Kidney capillary endothelial cell (primary cell): ENCODE measurements around the gene DENND6B.

Experiments
- DNase-seq: peaks from one replicate; pipeline ENCODE4 v3.0.0-alpha.2; 2018; ENCODE audit warnings: low spot score

The DENND6B gene

DNA sequence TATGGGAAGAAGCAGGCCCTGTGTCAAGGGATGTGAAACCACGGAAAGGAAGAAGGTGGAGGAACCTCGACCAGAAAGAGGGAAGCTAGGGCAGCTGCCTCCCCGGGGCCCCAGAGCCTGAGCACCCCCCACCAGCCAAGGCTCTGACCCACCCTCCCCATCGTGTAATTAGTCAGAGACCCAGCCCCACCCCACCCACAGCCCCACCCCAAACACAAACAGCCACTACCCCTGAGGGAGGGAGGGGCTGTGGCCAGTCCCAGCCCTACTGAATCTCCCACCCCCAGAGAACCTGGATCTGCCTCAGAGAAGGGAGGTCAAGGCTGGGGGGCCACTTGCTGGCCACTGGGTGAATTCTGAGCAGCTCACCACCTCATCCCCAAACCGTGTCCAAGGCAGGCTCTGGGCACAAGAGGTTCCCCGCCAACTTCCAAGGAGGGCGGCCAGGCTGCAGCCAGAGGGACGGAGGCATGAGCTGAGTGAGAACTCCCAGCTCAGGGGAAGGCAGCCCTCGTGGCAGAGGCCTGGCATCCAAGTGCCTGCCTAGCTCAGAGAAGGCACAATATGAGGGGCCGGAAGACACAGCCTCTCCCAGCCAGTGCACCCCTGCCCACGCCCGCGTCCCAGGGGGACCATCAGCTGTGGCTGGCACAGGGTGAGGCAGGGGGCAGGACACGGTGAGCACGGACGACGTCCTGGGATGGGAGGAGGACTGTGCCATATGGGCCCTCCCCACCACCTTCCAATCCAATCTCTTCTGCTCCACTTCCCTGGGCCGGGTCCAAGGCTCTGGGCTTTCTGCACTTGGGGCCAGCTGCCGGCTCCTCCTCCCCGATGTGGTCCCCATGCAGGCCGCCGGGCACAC lies 22.1 kb downstream of the DENND6B start:
- DNase-seq: no peak

DNA sequence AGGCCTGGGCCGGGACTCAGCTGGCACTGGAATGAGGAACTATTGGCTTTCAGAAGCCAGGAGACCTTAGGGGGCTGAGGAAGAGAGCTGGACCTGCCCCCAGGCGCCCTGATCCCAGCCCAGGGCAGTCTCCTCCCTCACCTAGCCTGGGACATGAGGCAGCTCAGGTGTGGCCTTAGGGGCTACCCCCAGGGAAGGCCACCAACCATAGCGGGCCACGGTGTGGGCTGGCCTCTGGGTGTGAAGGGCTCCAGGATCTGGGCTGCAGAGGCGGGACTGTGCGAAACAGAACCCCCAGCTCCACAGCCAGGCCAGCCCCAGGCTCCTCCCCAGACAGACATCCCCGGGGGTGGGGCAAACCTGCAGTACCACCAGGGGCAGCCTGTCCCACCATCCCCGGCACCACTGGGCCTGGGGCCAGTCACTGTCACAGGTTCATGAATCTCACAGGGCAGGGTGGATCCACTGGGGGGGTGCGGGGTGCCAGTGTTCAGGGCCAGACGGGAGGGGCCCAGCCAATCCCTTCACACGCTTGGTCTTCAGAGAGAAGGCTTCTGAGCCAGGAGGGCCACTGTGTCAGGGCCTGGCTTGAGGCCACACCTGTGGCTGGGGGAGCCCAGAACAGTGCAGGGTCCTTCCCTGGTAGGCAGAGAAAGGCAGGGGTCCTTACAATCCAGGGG lies 22.8 kb downstream of the DENND6B start:
- DNase-seq: no peak

DNA sequence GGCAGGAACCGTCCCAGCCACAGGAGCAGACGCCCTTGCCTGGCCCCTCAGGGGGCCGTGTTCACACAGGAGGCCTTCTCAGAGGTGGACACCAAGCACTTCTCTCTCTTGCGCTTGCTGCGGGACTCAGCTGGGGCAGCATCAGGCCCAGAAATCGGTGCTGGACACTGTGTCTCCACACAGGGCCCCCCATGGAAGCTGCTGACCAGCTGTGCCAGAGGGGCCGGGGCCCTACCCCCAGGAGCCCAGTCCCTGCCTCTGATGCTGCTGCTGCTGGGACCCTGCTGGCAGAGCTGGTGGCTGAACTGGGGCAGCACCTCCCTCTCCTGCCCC lies 23.3 kb downstream of the DENND6B start:
- DNase-seq: no peak

DNA sequence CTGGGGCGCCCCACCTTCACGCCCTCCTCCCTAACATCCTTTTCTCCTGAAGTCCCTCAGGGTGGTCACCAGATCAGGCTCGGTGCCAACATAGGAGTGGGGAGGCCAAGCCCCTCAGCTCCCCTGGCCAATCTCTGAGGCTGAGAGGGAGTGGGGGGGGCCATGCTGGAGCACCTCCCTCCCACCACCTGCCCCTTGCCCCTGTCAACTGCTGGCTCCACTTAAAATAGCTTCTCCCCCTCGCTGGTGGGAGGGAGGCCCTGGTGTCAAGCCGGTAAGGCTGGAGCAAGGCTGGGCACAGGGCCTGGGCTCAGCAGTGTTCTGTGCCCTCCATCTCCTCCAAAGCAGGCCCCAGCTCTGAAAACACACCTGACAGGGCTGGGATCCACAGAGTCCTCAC lies 24.2 kb downstream of the DENND6B start:
- no peak for DNase-seq

DNA sequence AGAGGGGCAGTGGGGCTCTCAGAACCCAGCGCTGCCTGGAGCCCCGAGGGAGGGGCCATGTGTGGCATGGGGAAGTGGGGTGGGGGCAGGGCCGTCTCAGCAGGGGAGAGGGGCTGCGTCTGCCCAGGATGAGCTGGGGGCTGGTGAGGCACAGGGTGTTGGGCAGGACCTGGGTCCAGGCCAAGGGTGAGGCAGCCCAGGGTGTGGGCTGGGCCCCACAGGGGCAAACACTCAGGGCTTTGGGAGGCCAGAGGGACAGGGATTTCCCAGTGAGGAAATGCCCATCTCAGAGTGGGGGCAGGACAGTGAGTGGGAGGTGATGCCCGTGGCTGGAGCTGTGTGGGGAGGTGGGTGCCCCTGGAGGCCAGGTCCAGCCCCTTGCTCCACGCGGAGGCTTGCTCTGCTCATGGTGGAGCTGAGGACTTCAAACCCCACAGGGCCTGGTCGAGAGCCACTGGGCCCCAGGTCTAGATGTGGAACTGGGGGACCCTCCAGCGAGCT lies 24.7 kb downstream of the DENND6B start:
- DNase-seq: no peak

DNA sequence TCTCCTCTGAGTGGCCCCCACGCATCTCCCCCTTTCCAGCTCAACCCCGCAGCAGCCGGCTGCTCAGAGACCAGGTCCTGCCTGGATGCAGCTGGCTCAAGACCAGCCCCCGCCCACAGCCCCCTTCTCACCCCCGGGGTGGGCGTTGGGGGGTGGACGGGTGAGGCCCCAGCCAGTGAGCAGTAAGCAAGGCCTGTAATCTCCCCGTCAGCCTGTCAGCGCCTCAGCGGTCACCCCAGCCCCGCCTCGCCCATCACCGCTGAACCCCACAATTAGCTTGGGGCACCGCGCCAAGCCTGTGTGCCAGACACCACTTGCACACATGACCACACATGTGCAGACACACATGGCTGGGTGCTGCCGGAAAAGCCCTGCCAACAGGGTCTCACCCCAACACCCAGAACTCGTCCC lies 25.2 kb downstream of the DENND6B start:
- no peak for DNase-seq

DNA sequence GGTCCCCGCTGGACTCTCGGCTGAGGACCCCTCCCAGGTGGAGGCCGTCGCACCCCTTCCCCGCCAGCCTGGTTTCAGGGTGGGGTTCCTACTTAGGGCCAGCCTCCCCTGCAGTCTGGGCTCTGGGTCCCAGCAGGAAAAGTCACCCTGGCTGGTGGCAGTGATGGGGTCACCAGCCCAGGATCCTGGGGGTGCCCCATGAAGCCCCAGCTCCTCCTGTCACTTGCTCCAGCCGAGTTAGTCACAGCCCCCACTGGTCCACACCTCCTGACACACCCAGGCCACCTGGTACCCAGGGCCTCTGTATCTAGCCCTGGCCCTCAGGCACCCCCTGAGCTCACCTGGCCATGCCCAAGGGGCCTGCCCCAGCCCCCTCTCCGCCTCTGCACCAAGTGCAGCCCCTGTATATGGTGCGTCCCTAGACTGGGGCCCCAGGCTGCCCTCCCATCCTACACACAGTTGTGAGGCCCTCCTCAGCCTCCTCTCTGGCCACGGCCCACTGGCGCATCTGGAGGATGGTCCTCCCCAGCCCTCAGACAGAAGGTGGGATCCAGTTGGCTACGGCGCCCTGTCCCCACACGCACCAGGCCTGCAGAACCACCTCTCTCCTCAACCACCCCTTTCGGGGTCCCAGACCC lies 26.1 kb downstream of the DENND6B start:
- DNase-seq: no peak

DNA sequence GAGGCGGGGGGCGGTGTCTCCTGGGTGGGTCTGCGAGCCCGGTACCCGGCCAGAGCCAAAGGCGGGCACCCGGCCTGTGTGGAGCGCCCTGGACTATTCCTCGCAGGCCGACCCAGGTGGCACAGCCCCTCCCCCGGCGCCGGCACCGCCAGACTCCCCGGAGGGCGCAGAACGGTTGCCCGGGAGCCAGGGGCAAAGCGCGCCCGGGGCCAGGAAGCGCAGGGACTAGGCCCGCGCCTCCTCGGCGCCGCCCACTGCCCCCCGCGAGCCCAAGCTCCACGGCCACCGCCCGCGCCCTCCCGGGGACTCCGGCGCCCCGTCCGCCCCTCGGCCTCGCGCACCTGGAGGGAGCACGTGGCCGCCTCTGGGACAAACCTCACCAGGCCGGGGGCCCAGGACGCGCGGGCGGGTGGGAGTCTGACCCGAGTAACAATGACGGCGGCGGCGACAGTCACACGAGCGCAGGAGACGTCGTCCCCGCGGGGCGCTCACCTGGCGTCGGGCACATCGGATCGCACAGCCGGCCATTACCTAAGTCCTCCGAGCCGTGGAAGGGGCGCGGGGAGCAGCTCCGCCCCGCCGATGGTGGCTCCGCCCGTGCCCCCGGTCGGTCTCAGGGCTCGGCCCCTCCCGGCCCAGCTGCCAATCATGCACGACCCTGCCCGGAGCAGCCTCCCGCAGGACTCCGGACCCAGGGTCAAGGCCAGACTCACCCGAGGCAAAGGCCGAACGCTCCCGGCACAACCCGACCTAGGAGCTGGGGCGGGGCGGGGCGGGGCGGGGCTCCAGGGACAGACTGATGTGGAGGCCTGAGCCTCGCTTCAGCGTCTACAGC lies 26.8 kb downstream of the DENND6B start:
- no peak for DNase-seq

DNA sequence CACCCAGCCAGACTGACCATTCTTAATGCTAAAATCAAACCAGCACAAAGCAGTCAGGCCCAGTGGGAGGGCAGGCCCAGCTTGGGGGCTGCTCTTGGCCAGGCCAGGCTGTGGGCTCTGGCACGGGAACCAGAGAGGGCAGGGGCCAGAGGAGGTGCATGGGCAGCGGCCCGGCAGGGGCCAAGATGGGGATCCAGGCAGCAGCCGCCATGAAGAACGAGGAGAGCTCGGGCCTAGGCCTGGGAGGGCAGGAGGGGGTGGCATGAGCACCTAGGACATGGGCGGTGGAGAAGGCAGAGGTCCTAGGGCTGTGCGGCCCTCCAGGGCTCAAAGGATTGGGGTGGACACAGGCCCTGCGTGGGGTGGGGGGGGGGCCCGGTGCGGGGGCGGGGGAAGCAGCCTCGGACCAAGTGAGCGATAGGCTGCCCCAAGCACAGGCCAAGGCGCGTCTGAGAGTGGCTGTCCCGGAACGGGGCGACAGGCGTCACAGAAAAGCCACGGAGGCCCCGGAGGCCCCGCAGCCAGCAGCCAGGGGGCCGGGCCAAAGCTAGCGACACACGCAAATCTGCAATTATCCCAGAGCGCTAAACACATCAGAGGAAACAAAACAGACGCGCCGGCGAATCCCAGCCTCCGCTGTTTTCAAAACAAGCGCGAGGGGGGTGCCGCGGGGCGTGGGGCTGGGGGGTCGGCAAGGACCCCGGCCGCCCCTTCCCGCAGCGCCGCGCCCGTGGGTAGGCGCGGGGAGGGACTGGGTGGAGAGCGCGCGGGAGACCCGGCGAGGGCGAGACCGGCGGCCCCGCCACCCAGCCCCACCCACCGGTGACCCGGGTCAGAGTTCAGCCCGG lies 27.7 kb downstream of the DENND6B start:
- DNase-seq: no peak

DNA sequence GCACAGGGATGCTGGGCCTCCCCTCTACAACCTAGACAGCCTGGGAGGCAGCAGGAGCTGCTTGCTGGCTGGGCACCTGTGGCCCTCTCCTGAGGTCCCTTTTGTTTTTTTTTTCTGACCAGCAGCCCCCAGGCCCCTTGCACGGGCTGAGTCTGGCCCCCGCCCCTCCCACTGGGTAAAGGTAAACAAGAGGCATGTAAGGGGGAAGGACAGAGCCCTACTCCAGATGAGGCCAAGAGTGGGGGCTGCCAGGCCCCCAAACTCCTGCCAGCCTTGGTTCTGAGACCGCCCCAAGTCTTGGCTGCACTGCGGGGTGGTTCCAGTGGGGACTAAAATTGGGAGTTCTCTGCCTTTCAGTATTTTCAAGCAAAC lies 28.6 kb downstream of the DENND6B start:
- no peak for DNase-seq

DNA sequence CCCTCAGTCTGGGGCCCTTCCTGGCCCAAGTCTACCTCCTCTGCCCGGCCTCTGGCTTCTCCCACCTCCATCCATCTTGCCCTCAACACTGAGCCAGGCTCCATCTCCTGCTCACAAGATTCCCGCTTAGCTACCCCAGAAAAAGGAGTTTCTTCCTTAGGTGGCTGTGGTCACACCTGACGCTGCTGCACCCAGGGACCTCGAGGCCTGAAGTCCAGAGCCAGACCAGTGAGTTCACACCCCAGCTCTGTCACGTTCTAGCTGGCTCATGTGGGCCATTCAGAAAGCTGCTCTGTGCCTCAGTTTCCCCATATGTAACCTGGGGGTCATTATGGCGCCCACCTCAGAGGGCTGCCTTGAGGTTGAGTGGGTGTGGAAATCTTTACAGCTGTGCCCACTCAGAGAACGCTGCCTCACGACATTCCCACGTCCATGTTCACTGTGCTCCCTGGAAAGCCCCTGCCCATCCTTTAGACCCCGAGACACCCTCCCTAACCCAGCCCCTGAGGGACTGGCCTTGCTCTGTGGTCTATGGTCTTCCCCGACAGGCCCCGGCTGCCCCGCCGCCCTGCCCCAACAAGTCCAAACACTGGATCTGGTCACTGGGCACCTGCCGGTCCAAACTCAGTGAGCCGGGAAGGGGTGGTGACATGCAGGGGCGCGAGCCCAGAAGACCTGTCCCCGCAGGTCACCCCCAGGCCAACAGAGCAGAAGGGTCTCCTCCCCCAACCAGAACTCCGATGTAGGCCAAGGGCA lies 29.1 kb downstream of the DENND6B start:
- no peak for DNase-seq

DNA sequence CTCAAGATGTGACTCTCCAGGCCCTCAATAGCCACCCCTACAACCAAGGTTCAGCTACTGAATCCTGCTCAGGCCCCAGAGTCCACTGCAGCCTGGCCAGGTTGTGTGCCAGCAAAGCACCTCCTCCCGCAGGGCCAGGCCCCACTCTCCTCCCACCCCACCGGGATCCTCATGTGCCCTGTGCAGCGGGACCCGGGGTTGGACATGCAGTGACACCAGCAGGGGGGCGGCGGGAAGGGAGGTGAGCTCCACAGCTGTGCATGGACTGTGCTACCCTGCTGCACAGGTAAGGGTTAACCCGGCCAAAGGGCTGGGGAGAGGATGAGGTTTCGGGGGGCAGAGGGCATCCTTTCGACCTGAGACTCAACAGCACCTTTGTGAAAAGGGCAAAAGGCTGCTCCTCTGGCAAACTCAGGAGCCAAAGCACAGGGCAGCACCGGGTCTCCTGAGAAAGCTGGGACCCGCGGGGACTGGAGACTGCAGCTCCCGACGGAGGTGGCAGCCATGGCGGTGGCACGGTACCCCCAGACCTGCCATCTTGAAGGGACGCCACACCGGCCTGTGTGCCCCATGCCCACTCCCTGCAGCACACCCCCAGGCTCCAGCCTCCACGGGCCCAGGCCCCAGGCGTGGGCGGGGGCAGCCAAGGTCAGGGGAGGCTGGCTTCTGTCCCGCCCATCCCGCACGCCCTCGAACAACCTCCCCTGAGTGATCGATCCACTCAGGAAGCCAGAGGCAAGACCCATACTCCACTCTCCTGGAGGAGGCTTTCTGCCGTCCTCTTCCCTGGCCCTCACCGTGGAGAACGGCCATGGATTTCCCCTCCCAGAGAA lies 29.9 kb downstream of the DENND6B start:
- DNase-seq: no peak

DNA sequence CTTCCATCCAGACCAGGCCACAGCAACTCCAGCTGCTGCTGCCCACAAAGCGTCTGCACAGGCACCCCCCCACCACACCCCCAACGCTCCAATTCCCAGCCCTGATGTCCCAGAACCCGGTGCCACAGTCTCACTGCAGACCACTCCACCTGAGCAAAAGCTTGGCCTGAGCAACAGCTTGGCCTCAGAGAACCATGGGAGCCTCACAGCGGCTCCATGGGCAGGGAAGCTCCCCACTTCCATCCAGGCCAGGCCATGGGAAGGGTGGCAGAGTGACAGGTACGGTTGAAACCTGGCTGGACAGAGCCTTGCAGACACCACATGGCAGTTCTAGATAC lies 32.5 kb downstream of the DENND6B start:
- DNase-seq: no peak

DNA sequence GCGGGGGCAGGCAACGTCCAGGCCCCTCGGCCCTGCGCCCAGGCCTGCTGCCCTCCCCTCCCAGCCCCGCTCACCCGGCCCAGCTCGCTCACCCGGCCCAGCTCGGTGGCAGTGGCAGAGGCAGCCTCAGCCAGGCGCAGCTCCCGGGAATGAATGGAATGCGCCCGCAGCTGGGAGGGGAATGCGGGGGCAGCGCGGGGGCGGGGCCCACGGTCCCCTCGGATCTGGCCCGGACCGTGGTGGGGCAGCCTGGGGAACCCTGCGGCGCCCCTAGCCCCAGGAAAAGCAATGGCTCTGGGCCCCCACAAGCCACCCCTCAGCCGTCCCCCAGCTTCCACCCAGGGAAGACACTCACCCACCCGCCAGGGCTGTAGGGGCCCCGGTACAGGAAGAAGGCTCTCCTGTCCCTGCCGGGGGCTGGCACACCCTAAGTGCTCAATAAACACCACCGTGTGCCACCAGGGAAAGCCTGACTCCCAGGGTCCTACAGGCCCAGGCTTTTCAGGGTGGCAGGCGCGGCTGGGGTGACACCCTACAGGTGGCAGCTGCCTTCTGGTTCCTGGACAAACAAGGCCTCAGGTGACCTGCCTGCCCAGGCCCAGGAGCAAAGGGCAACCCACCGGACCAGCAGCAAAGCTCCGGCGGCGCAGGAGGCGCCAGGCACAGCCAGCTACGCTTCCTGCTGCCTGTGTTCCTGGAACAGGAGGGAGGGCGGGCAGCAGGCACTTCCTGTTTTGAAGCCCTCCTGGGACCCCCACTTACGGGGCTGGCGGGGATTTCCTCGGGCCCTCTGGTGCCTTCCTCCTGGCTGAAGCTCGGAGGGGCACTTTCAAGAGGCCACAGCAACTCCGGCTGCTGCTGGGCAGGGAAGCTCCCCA lies 33.1 kb downstream of the DENND6B start:
- DNase-seq: peak; percentile 53

DNA sequence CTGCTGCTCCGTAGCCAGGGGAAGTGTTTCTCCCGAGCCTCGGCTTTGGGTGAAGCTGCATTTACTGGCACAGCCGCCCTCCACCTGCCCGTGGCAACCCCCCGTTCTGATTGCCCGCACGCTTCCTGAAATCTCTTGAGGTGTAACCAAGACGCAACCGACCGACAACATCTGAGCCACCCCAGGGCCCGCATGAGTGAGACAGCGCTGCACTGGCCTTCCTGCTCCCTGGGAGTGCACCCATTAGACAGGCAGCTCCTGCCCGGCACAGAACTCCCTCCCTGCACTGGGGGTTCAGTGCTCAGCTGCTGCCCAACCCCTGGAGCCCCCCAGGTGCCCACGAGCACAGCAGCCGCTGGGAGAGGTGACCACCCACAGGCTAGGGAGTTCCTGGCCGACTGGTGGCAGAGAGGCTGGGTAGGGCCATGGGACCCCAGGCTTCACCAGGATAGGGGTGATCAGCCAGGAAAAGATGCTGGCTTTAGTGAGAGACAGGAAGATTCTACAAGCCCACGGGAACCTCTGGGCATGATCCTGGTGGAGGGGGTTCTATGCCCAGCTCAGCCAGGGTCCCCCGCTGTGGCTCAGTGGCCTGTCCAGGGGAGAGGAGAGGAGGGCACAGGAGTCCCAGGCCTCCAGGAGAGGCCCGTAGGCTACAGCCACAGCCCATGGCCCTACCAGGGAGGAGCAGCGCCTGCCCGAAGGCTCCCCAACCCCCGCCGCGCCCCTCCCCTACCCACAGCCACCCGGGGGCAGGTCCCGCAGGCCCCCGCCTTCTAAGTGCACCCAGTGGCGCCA lies 34.0 kb downstream of the DENND6B start:
- DNase-seq: no peak

DNA sequence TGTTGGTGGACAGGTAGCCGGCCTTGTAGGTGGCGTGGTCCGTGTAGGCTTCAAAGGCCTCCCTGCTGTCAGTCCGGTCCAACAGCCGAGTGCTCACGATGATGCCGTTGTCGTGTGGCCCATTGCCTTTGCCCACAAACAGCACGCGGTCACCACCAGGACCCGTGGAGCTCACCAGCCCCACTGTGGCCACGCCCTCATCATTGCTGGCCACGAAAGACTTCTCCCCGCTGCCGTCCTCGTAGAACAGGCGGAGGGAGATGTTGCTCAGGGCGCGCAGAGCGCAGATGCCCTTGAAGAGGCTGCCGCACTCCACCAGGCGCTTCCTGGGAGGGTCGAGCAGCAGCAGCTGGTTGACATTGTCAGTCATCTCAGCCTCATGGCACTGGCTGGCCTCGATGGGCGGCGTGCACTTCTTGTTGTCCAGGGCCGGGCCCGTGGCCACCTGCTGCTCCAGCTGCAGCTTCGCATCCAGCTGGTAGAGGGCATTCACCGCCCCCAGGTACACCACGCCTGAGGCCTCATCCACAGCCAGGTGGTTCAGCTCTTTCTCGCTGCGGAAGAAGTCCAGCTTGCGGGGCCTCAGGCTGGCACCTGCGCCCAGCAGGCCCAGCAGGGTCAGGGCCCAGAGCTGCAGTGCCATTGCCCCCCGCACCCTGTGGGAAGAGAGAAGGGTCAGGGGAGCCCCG lies 36.7 kb downstream of the DENND6B start:
- no peak for DNase-seq
